Measurements from ENCODE around the gene HRH4.

- TF ChIP-seq CTCF (IDR thresholded peaks at IDR 0.05) (no peak), EP300 (IDR thresholded peaks at IDR 0.05) (no peak), POLR2AphosphoS5 (IDR thresholded peaks at IDR 0.05) (no peak)
Measured at GRCh38 chr18:24470022-24470618, 9.7 kb downstream of the HRH4 start.
